NCI-H1694 (cell line): Measurements from ENCODE around the gene TIGAR.

Experiments
- DNase-seq: peaks from one replicate; lab custom pipeline; 2025; lab: John Stamatoyannopoulos, UW

TIGAR gene

GRCh38 chr12:4282892-4283511, 38.0 kb upstream of the TIGAR start:
- no peak for DNase-seq

- no peak for DNase-seq
These were observed 37.3 kb upstream of the TIGAR start for GRCh38 chr12:4283512-4284255.

- DNase-seq = no peak
These were observed 36.7 kb upstream of the TIGAR start for GRCh38 chr12:4284306-4284705.

- DNase-seq = no peak
These were observed 35.9 kb upstream of the TIGAR start for GRCh38 chr12:4285070-4285469.

GRCh38 chr12:4286228-4286627, 34.8 kb upstream of the TIGAR start:
- DNase-seq = no peak

GRCh38 chr12:4286771-4287317, 34.2 kb upstream of the TIGAR start:
- no peak for DNase-seq

- no peak for DNase-seq
These were observed 33.4 kb upstream of the TIGAR start for GRCh38 chr12:4287325-4288211.

- DNase-seq = no peak
These were observed 32.5 kb upstream of the TIGAR start for GRCh38 chr12:4288296-4289131.

GRCh38 chr12:4289231-4289878, 31.7 kb upstream of the TIGAR start:
- DNase-seq = no peak

GRCh38 chr12:4289998-4290790, 30.8 kb upstream of the TIGAR start:
- DNase-seq = no peak

GRCh38 chr12:4292341-4293073, 28.5 kb upstream of the TIGAR start:
- DNase-seq = no peak

GRCh38 chr12:4293299-4293965, 27.6 kb upstream of the TIGAR start:
- DNase-seq = no peak

- DNase-seq = no peak
These were observed 27.0 kb upstream of the TIGAR start for GRCh38 chr12:4293966-4294505.

- DNase-seq = no peak
These were observed 24.3 kb upstream of the TIGAR start for GRCh38 chr12:4296751-4297150.

- DNase-seq = no peak
These were observed 23.4 kb upstream of the TIGAR start for GRCh38 chr12:4297617-4298016.

- no peak for DNase-seq
These were observed 20.1 kb upstream of the TIGAR start for GRCh38 chr12:4300883-4301282.

GRCh38 chr12:4301932-4302501, 19.0 kb upstream of the TIGAR start:
- no peak for DNase-seq

GRCh38 chr12:4302881-4303280, 18.1 kb upstream of the TIGAR start:
- no peak for DNase-seq
